ENCODE data around the gene RAB33B. TPM values are rescaled to one million over a fixed set of nuclear protein-coding genes. Genes with fewer than 3 reads are reported as not detected.

The RAB33B gene
- total RNA-seq, 1 donor, result 24.9 TPM

- Histone ChIP-seq H3K27me3 (ENCODE audit: insufficient read depth, low read length) (no peaks in the 10 kb centered on the region), H3K4me1 (ENCODE audit: insufficient read depth, low read length) (no peaks in the 10 kb centered on the region), H3K9me3 (ENCODE audit: low read depth, low read length) (no peaks in the 10 kb centered on the region), H3K4me3 (ENCODE audit: low read length) (no peak overlapping the region)
These were observed 22.4 kb downstream of the RAB33B start for GRCh38 chr4:139476363-139476762.

GRCh38 chr4:139481465-139481864 is 27.5 kb downstream of the RAB33B start:
- Histone ChIP-seq H3K27me3 (ENCODE audit: insufficient read depth, low read length) (no peaks in the 10 kb centered on the region), H3K9me3 (ENCODE audit: low read depth, low read length) (no peaks in the 10 kb centered on the region), H3K4me1 (ENCODE audit: insufficient read depth, low read length) (peaks cover 7% of the 10 kb centered on the region), H3K4me3 (ENCODE audit: low read length) (no peak overlapping the region)

- Histone ChIP-seq H3K27me3 (ENCODE audit: insufficient read depth, low read length) (no peaks in the 10 kb centered on the region), H3K9me3 (ENCODE audit: low read depth, low read length) (no peaks in the 10 kb centered on the region), H3K4me1 (ENCODE audit: insufficient read depth, low read length) (peaks cover 7% of the 10 kb centered on the region), H3K4me3 (ENCODE audit: low read length) (no peak overlapping the region)
These were observed 29.1 kb downstream of the RAB33B start for GRCh38 chr4:139483000-139483399.

DNA sequence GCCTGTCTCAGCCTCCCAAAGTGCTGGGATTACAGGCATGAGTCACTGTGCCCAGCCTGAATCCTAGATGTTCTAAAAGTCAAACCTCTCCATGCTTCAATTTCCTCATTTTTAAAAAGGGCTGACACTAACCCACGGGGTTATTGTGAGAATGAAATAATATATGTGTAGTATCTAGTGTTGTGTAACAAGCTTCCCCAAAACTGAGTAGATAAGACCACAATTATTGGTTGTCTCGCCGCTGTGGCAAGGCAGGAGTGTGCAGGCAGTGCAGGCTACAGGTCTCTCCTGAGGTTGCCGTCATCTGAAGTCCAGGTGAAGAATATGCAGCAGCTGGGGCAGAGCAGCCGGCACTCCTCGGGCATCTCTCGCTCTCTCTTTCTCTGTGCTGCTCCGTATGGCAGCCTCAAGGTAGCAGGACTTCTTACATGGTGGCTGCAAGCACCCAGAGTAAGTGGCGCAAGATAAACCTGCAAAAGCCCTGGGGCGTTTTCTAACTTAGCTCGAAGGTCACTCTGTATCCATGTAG is 30.9 kb downstream of the RAB33B start:
- H3K4me1 ChIP-seq (ENCODE audit: insufficient read depth, low read length), result peaks cover 7% of the 10 kb centered on the region
- H3K4me3 ChIP-seq (ENCODE audit: low read length), result no peak overlapping the region
- H3K9me3 ChIP-seq (ENCODE audit: low read depth, low read length), result no peaks in the 10 kb centered on the region
- no peaks in the 10 kb centered on the region for H3K27me3 ChIP-seq (ENCODE audit: insufficient read depth, low read length)

- Histone ChIP-seq H3K4me3 (ENCODE audit: low read length) (no peak overlapping the region), H3K4me1 (ENCODE audit: insufficient read depth, low read length) (peaks cover 7% of the 10 kb centered on the region), H3K9me3 (ENCODE audit: low read depth, low read length) (no peaks in the 10 kb centered on the region), H3K27me3 (ENCODE audit: insufficient read depth, low read length) (no peaks in the 10 kb centered on the region)
These were observed 34.5 kb downstream of the RAB33B start for GRCh38 chr4:139488442-139488841.

GRCh38 chr4:139489638-139490037 is 35.7 kb downstream of the RAB33B start:
- Histone ChIP-seq H3K4me3 (ENCODE audit: low read length) (no peak overlapping the region), H3K4me1 (ENCODE audit: insufficient read depth, low read length) (no peaks in the 10 kb centered on the region), H3K9me3 (ENCODE audit: low read depth, low read length) (no peaks in the 10 kb centered on the region), H3K27me3 (ENCODE audit: insufficient read depth, low read length) (no peaks in the 10 kb centered on the region)

DNA sequence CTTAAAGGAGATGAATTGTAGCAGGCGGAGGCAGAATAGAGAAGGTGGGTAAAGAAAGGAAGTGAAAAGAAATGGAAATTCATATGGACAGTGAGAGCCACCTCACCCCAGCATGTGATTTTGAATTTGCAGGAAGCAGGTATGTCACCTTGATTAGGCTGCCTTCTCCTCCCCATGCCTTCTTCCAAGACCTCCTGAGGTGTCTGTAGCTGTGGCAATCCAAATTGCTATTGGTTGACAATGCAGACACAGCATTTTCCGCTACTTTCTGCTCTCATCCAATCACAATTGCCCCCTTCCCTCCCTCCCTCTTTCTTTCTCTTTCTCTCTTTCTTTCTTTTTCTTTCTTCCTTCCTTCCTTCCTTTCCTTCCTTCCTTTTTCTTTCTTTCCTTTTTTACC is 38.5 kb downstream of the RAB33B start:
- Histone ChIP-seq H3K4me3 (ENCODE audit: low read length) (no peak overlapping the region), H3K4me1 (ENCODE audit: insufficient read depth, low read length) (no peaks in the 10 kb centered on the region), H3K9me3 (ENCODE audit: low read depth, low read length) (no peaks in the 10 kb centered on the region), H3K27me3 (ENCODE audit: insufficient read depth, low read length) (no peaks in the 10 kb centered on the region)

GRCh38 chr4:139493176-139493575 is 39.3 kb downstream of the RAB33B start:
- H3K9me3 ChIP-seq (ENCODE audit: low read depth, low read length), result no peaks in the 10 kb centered on the region
- H3K4me3 ChIP-seq (ENCODE audit: low read length), result no peak overlapping the region
- no peaks in the 10 kb centered on the region for H3K4me1 ChIP-seq (ENCODE audit: insufficient read depth, low read length)
- H3K27me3 ChIP-seq (ENCODE audit: insufficient read depth, low read length), result no peaks in the 10 kb centered on the region

DNA sequence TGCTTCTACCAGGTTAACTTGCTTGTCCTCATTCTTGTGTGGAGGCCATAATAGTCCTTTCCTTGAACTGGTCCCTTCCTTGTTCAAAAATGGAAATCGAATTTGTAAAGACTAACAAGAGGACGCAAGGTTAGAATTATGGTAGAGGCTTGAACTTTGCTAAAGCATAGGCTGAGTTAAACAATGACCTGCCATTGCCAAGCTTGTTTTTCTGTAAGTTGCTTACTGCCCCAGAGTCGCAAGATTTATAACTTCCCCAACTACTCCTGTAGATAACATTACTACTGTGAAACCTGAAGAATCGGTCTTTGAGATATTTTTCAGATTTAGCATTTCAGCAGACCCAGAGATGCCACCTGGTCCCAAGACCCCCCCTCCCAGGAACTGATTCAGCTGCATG is 45.3 kb downstream of the RAB33B start:
- H3K27me3 ChIP-seq (ENCODE audit: insufficient read depth, low read length), result no peaks in the 10 kb centered on the region
- no peaks in the 10 kb centered on the region for H3K4me1 ChIP-seq (ENCODE audit: insufficient read depth, low read length)
- H3K4me3 ChIP-seq (ENCODE audit: low read length), result no peak overlapping the region
- H3K9me3 ChIP-seq (ENCODE audit: low read depth, low read length), result no peaks in the 10 kb centered on the region

DNA sequence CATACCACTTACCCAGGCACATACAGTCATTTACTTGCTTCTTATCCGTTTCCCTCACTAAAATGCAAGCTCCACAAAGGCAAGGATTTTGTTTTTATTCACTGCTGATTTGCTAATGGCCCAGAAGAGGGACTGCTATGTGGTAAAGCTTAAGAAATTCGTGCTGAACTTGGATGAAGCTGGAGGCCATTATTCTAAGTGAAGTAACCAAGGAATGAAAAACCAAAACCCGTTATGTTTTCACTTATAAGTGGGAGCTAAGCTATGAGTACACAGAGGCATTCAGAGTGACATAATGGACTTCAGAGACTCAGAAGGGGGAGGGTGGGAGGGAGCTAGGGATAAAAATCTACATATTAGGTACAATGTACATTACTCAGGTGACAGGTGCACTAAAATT is 47.2 kb downstream of the RAB33B start:
- Histone ChIP-seq H3K4me1 (ENCODE audit: insufficient read depth, low read length) (no peaks in the 10 kb centered on the region), H3K9me3 (ENCODE audit: low read depth, low read length) (no peaks in the 10 kb centered on the region), H3K4me3 (ENCODE audit: low read length) (no peak overlapping the region), H3K27me3 (ENCODE audit: insufficient read depth, low read length) (no peaks in the 10 kb centered on the region)

DNA sequence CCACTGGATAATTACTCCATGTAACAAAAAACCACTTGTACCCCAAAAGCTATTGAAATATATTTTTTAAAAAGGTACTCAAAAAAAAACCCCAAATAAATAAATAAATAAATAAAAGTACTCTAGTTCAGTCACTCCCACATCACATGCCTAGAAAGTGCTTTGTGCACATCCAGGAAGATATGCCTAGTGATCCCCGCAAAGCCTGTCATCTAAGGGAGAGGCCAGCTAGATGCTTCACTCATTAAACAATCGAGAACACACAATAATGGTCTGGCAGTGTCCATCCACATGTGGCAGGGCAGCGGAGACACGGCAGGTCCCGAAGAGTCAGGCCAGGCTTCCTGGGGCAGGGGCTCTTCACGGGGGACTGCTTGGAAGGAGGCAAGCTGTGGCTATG is 47.6 kb downstream of the RAB33B start:
- no peaks in the 10 kb centered on the region for H3K27me3 ChIP-seq (ENCODE audit: insufficient read depth, low read length)
- no peak overlapping the region for H3K4me3 ChIP-seq (ENCODE audit: low read length)
- no peaks in the 10 kb centered on the region for H3K4me1 ChIP-seq (ENCODE audit: insufficient read depth, low read length)
- no peaks in the 10 kb centered on the region for H3K9me3 ChIP-seq (ENCODE audit: low read depth, low read length)

- H3K27me3 ChIP-seq (ENCODE audit: insufficient read depth, low read length), result no peaks in the 10 kb centered on the region
- no peaks in the 10 kb centered on the region for H3K4me1 ChIP-seq (ENCODE audit: insufficient read depth, low read length)
- H3K4me3 ChIP-seq (ENCODE audit: low read length), result no peak overlapping the region
- H3K9me3 ChIP-seq (ENCODE audit: low read depth, low read length), result no peaks in the 10 kb centered on the region
These were observed 48.3 kb downstream of the RAB33B start for GRCh38 chr4:139501927-139502899.

DNA sequence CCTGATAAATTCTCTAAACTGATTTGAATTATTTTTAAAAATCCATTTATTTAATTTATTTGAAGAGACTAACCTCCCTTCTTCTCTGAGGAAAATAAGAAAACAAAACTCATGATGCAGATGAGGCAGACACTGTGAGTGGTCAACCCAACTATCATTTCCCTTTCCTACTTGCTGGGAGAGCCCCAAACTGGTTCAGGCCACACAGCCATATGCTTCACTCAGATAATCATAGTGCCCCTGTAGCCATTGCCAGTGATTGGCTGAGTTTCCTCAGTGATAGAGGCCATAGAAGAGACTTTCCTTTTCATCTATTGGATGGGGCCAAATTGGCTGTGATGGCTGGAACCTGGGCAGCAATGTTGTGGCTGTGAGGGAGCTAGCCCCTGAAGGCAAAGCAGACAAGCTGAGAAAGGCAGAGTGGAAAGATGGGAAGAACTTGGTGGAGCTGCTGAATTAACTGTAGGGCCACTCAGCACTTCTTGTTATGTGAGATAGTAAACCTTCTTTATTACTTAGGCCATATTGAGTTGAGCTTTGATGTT is 49.8 kb downstream of the RAB33B start:
- Histone ChIP-seq H3K9me3 (ENCODE audit: low read depth, low read length) (no peaks in the 10 kb centered on the region), H3K4me1 (ENCODE audit: insufficient read depth, low read length) (no peaks in the 10 kb centered on the region), H3K27me3 (ENCODE audit: insufficient read depth, low read length) (no peaks in the 10 kb centered on the region), H3K4me3 (ENCODE audit: low read length) (no peak overlapping the region)

DNA sequence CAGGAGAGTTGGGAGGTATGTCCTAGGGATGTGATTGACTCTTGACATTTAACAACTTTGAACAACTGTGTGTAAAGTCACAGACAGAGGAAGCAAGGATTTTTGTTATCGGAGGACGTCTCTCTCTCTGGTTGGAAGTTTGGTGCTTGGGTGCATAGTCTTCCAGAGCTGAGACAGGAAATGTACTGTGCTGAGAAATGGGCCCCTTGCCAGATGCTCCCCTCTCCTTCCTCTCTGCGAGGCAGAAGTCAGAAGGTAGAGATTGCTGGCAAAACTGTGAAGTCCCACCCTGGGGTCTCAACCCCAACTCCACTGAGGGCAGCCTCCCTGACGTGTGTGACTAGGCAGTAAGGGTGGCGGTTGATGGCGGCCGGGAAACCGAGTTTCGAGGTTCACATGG is 52.9 kb downstream of the RAB33B start:
- Histone ChIP-seq H3K27me3 (ENCODE audit: insufficient read depth, low read length) (no peaks in the 10 kb centered on the region), H3K4me3 (ENCODE audit: low read length) (no peak overlapping the region), H3K4me1 (ENCODE audit: insufficient read depth, low read length) (no peaks in the 10 kb centered on the region), H3K9me3 (ENCODE audit: low read depth, low read length) (no peaks in the 10 kb centered on the region)

- no peak overlapping the region for H3K4me3 ChIP-seq (ENCODE audit: low read length)
- no peaks in the 10 kb centered on the region for H3K9me3 ChIP-seq (ENCODE audit: low read depth, low read length)
These were observed 54.8 kb downstream of the RAB33B start for GRCh38 chr4:139508581-139509237.

More at GRCh38 chr4:139508581-139509237, 54.8 kb downstream of the RAB33B start:
- H3K27me3 ChIP-seq (ENCODE audit: insufficient read depth, low read length), result no peaks in the 10 kb centered on the region
- no peaks in the 10 kb centered on the region for H3K4me1 ChIP-seq (ENCODE audit: insufficient read depth, low read length)

Data from mononuclear cell (primary cell).